Lower leg skin (tissue), 4 donors: ENCODE data around the gene RPS19. TPM values are rescaled to one million over a fixed set of nuclear protein-coding genes. Genes with fewer than 3 reads are reported as not detected.

ENCODE experiments used
- DNase-seq, 2 donors: peaks; one replicate each; pipeline ENCODE4 v3.0.0-alpha.2; 2019; ENCODE audit warnings: low spot score in 2 of 2
- H3K4me3 ChIP-seq: fragments of 200-600 bp; sonication (generic); 2 replicates; pipeline ENCODE4 v1.5.1; 2017; ENCODE audit warnings: mild to moderate bottlenecking, low read depth; ENCODE audit not compliant: poor library complexity, severe bottlenecking
- POLR2A ChIP-seq, 2 donors: fragments of 450-650 bp; IDR thresholded peaks; one replicate each; pipeline ENCODE4 v1.6.1; 2016 to 2017; ENCODE audit warnings: antibody characterized with exemption in 2 of 2, mild to moderate bottlenecking in 1 of 2, moderate library complexity in 1 of 2
- WGBS, 2 donors: methylation state at CpG; one replicate each; pipeline ENCODE4 v1.1.5; 2018; 5-methylcytosine and 5-hydroxymethylcytosine counted together
- intact Hi-C: fragments of 100-400 bp; cut with DNase I; formaldehyde crosslinking; loops from one replicate; pipeline ENCODE4 v1.15.0; 2023; ENCODE audit warnings: low total_unique reads
- total RNA-seq, 4 donors: library from RNA; depleted of rRNA; stranded (reverse); fragments of >200 nt; gene quantifications; one replicate each; pipeline ENCODE4 v1.1.0, GENCODE V29; 2016
- TF ChIP-seq, protein P1 (sequence below), 3 donors: fragments of 450-650 bp; IDR thresholded peaks; one replicate each; pipeline ENCODE4 v1.5.1; 2016; ENCODE audit warnings: antibody characterized with exemption in 3 of 3, mild to moderate bottlenecking in 3 of 3, moderate library complexity in 2 of 3

RPS19 gene
- total RNA-seq, 4 donors from 2014 or later = 1,327 to 3,048 (median 2,121) TPM

DNA sequence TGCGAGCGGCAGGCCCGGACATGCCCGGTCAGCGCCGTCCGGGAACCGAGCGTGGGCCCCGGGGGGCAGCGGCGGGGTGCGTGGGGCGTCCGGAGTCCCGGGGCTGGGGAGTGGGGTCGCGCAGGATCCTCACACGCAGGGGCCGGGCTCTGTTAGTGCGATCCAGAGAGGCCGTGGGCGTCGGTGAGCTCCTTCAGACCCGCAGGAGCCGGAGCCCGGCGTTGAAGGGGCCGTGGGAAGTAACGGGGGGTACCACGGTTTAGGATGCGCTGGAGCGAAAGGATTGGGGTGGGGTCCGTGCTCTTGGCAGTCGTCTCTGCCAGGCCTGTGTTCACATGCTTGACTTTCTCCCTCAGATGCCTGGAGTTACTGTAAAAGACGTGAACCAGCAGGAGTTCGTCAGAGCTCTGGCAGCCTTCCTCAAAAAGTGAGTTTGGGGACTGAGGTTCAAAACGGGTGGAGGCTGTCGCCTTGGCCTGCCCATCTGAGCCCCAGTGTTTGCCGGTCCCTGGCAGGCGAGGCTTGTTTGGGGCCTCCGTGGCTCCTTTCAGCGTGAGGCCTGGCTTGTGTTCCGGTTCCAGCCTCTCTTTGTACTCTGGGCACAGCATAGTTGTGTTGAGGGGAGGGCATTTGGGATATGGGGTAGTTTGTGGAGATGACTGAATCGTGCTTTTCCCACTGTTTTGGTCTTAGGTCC lies 512 bp downstream of the RPS19 start:
- no peak for TF ChIP-seq POLR2A (IDR thresholded peaks at IDR 0.05)
- TF ChIP-seq, protein P1, sequence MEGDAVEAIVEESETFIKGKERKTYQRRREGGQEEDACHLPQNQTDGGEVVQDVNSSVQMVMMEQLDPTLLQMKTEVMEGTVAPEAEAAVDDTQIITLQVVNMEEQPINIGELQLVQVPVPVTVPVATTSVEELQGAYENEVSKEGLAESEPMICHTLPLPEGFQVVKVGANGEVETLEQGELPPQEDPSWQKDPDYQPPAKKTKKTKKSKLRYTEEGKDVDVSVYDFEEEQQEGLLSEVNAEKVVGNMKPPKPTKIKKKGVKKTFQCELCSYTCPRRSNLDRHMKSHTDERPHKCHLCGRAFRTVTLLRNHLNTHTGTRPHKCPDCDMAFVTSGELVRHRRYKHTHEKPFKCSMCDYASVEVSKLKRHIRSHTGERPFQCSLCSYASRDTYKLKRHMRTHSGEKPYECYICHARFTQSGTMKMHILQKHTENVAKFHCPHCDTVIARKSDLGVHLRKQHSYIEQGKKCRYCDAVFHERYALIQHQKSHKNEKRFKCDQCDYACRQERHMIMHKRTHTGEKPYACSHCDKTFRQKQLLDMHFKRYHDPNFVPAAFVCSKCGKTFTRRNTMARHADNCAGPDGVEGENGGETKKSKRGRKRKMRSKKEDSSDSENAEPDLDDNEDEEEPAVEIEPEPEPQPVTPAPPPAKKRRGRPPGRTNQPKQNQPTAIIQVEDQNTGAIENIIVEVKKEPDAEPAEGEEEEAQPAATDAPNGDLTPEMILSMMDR (IDR thresholded peaks at IDR 0.05) = no peak
- intact Hi-C loops = no loop called here
- peak in 1 of 2 donors; percentile 33 for DNase-seq
- 0 to 1% methylated on average over 27 to 34 of the region's 45 CpGs for WGBS, 2 donors
- H3K4me3 ChIP-seq = peak overlapping the region; percentile 84

DNA sequence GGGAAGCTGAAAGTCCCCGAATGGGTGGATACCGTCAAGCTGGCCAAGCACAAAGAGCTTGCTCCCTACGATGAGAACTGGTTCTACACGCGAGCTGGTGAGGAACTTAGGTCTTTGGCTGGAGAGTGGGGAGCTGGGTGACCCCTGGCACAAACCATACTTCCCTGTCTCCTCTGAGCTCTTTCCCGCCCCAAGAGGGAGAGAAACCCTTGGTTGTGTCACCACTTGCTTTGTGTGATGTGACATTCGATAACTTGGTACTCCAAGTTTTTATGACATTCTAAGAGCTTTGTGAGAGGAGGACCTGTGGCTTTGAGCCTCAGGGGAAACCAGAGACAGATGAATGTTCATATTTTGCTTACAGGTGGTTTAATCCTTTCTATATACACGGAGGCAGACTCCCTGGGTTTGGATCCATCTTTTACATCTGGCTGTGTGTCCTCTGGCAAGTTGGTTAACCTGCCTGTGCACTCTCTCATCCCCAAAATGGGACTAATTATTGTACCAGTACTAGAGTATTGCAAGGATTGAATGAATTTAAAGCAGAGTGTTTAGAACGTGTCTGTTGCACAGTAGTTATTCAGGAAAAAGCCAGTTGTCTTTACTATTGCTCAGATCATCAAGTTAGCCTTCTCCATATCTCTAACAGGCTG lies 1.2 kb downstream of the RPS19 start:
- 21 to 26% methylated on average over 9 of the region's 9 CpGs for WGBS, 2 donors
- intact Hi-C loops = no loop called here
- TF ChIP-seq, protein P1 (IDR thresholded peaks at IDR 0.05) = no peak
- no peak for TF ChIP-seq POLR2A (IDR thresholded peaks at IDR 0.05)
- H3K4me3 ChIP-seq = peak overlapping the region; percentile 84
- no peak for DNase-seq

DNA sequence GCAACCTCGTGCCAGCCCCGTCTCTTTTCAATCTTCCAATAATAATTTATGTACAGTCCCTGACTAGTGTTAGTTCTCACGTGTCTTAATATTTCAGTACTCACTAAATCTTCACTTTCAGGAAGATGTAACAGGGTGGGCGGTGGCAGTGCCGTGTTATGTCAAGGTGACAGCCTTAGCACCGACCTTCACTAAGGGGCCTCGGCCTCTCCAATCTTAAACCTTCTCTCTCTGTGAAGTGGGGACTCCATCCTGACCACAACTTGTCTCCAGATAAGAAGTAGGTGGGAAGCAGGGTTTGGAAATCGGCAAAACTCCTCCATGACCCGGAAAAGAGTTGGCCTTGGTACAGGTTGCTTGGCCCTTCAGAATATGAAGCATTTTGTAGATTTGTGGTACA lies 1.8 kb downstream of the RPS19 start:
- intact Hi-C loops = no loop called here
- WGBS, 2 donors = 67 to 78% methylated on average over 9 of the region's 9 CpGs
- no peak overlapping the region for H3K4me3 ChIP-seq
- DNase-seq = no peak
- TF ChIP-seq POLR2A (IDR thresholded peaks at IDR 0.05) = no peak
- TF ChIP-seq, protein P1 (IDR thresholded peaks at IDR 0.05) = no peak

DNA sequence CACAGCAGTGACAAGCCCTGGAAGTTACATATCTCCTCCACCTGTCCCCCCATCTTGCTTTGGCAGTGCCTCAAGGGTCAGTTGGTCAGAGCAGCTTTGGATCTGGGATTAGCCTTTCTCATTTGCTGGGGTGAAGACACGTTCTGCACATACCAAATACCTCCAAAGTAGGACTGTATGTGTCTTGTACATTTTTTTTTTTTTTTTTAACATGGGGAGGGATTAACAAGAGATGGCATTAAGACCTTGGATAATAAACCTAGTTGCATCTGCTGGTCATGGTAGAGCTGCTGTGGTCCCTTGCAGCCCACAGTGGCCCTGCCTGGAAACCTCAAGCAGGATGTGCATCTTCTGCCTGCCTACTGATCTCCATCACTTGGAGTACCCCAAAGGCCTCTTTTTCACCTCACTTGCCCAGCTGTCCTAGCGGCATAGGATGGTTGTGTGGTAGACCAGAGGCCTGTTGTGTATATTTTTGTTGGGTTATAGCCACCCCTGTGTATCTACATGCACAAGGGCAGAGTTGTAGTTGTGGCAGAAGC lies 2.5 kb downstream of the RPS19 start:
- no peak for DNase-seq
- 60 to 73% methylated on average over 2 of the region's 2 CpGs for WGBS, 2 donors
- TF ChIP-seq, protein P1 (IDR thresholded peaks at IDR 0.05) = no peak
- no peak for TF ChIP-seq POLR2A (IDR thresholded peaks at IDR 0.05)
- intact Hi-C loops = no loop called here
- H3K4me3 ChIP-seq = no peak overlapping the region

DNA sequence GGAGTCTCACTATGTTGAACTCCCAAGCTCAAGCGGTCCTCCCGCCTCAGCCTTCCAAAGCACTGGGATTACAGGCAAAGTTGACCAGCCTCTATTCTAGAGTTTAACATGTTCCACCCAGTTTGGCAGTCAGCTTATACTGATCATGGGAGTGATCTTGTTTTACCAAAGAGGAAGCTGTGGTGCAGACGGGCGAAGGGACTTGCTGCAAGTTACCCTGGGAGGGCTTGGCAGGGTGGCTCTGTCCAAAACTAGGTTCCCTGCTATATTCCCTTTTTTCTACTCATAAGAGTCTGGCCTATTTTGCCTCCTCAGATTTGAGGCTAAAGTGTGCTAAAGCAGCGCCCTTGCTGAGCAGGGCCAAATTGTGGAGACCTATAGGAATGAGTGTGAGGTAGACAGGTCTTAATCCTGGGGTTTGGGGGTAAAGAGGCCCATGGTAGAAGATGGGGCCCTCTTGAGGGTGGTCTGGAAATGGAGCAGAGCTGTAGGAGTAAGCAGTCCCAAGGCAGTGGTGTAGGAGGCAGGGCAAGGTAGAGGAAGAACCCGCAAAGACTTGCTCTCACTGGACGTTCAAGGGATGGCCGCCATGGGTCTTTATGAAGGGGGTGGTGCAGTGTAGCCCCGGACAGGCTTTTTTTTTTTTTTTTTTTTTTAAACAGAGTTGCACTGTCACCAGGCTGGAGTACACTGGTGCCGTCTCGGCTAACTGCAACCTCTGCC lies 3.3 kb downstream of the RPS19 start:
- intact Hi-C loops = no loop called here
- no peak overlapping the region for H3K4me3 ChIP-seq
- TF ChIP-seq, protein P1 (IDR thresholded peaks at IDR 0.05) = no peak
- no peak for TF ChIP-seq POLR2A (IDR thresholded peaks at IDR 0.05)
- WGBS, 2 donors = 77 to 82% methylated on average over 11 of the region's 11 CpGs
- DNase-seq = no peak
